Neuronal stem cell (in vitro differentiated cells): ENCODE measurements around the gene EPO.

Experiments
- DNase-seq: peaks from one replicate; pipeline ENCODE4 v3.0.0-alpha.2; 2013; ENCODE audit warnings: low spot score
- H2AFZ ChIP-seq: one replicate; pipeline ENCODE4 v1.6.1; 2013; ENCODE audit warnings: mild to moderate bottlenecking, low read length, inconsistent platforms
- H2AK5ac ChIP-seq: 2 replicates; pipeline ENCODE4 v1.6.1; 2013; ENCODE audit warnings: low read depth, mild to moderate bottlenecking, inconsistent platforms, low read length, moderate library complexity, mixed read lengths
- H2BK120ac ChIP-seq: 2 replicates; pipeline ENCODE4 v1.6.1; 2013; ENCODE audit warnings: low read depth, mild to moderate bottlenecking, inconsistent platforms, low read length, moderate library complexity, mixed read lengths
- H2BK12ac ChIP-seq: one replicate; pipeline ENCODE4 v1.6.1; 2013; ENCODE audit warnings: low read length, inconsistent platforms
- H2BK15ac ChIP-seq: 2 replicates; pipeline ENCODE4 v1.6.1; 2013; ENCODE audit warnings: mild to moderate bottlenecking, low read length, inconsistent platforms, mixed read lengths
- H2BK5ac ChIP-seq: one replicate; pipeline ENCODE4 v1.6.1; 2013; ENCODE audit warnings: inconsistent platforms, mild to moderate bottlenecking, low read length, moderate library complexity
- H3K14ac ChIP-seq: one replicate; pipeline ENCODE4 v1.6.1; 2013; ENCODE audit warnings: low read length, inconsistent platforms
- H3K18ac ChIP-seq: 2 replicates; pipeline ENCODE4 v1.6.1; 2013; ENCODE audit warnings: low read length, inconsistent platforms
- H3K23ac ChIP-seq: 2 replicates; pipeline ENCODE4 v1.6.1; 2013; ENCODE audit warnings: low read depth, mild to moderate bottlenecking, mixed read lengths, low read length, inconsistent platforms; ENCODE audit not compliant: poor library complexity
- H3K27ac ChIP-seq: replicated peaks from 3 replicates; pipeline ENCODE4 v1.5.1; 2013; ENCODE audit warnings: low read length, inconsistent platforms
- H3K27me3 ChIP-seq, 3 experiments: 2 replicates each; pipeline ENCODE4 v1.6.1; 2013; ENCODE audit warnings: low read length in 3 of 3, mild to moderate bottlenecking in 2 of 3, inconsistent platforms in 1 of 3, low read depth in 1 of 3, mixed read lengths in 1 of 3, moderate library complexity in 1 of 3; ENCODE audit not compliant: control insufficient read depth in 3 of 3, insufficient read depth in 3 of 3
- H3K36me3 ChIP-seq, 2 donors: replicated peaks in 1 of 2; 2 replicates each; pipeline ENCODE4 v1.6.1; 2013; ENCODE audit warnings: low read length in 2 of 2; ENCODE audit not compliant: control insufficient read depth in 2 of 2, insufficient read depth in 2 of 2
- H3K4ac ChIP-seq: 2 replicates; pipeline ENCODE4 v1.6.1; 2013; ENCODE audit warnings: inconsistent platforms, mild to moderate bottlenecking, low read length, moderate library complexity
- H3K4me1 ChIP-seq, 2 donors: 1 replicate in 1 of 2; 2 replicates in 1 of 2; pipeline ENCODE4 v1.6.1; 2013; ENCODE audit warnings: low read length in 2 of 2, low read depth in 1 of 2; ENCODE audit not compliant: control insufficient read depth in 2 of 2, insufficient read depth in 1 of 2
- H3K4me2 ChIP-seq: one replicate; pipeline ENCODE4 v1.6.1; 2013; ENCODE audit warnings: mild to moderate bottlenecking, low read length, inconsistent platforms; ENCODE audit not compliant: insufficient read depth, poor library complexity, severe bottlenecking
- H3K4me3 ChIP-seq, 2 donors: 2 replicates each; pipeline ENCODE4 v1.5.1; 2013; ENCODE audit warnings: low read length in 2 of 2, mild to moderate bottlenecking in 2 of 2, inconsistent platforms in 1 of 2, moderate library complexity in 1 of 2
- H3K79me1 ChIP-seq: one replicate; pipeline ENCODE4 v1.6.1; 2013; ENCODE audit warnings: low read depth, mild to moderate bottlenecking, inconsistent platforms, low read length, moderate library complexity
- H3K9ac ChIP-seq: one replicate; pipeline ENCODE4 v1.6.1; 2013; ENCODE audit warnings: mild to moderate bottlenecking, low read depth, low read length, inconsistent platforms; ENCODE audit not compliant: poor library complexity
- H3K9me3 ChIP-seq, 2 donors: replicated peaks in 1 of 2; 2 replicates each; pipeline versions ENCODE3 to v1.6.1; 2013; ENCODE audit warnings: low read length in 2 of 2, mild to moderate bottlenecking in 2 of 2, inconsistent platforms in 1 of 2, low read depth in 1 of 2, mixed read lengths in 1 of 2, moderate library complexity in 1 of 2; ENCODE audit not compliant: control insufficient read depth in 2 of 2, insufficient read depth in 1 of 2
- H4K8ac ChIP-seq: one replicate; pipeline ENCODE4 v1.6.1; 2013; ENCODE audit warnings: low read depth, mild to moderate bottlenecking, inconsistent platforms, low read length, moderate library complexity
- H4K91ac ChIP-seq: one replicate; pipeline ENCODE4 v1.6.1; 2013; ENCODE audit warnings: low read length, low read depth, mild to moderate bottlenecking, inconsistent platforms; ENCODE audit not compliant: poor library complexity
- WGBS, 2 donors: extraction: QIAGEN DNeasy Blood & Tissue Kit; methylation state at CpG; one replicate each; pipeline ENCODE4 v1.1.7; 2013; ENCODE audit warnings: missing lambda C conversion rate in 2 of 2, mixed read lengths in 1 of 2; ENCODE audit not compliant: insufficient read length in 2 of 2, insufficient replicate concordance in 1 of 2; ENCODE audit errors: extremely low coverage in 2 of 2; 5-methylcytosine and 5-hydroxymethylcytosine counted together

EPO gene

DNA sequence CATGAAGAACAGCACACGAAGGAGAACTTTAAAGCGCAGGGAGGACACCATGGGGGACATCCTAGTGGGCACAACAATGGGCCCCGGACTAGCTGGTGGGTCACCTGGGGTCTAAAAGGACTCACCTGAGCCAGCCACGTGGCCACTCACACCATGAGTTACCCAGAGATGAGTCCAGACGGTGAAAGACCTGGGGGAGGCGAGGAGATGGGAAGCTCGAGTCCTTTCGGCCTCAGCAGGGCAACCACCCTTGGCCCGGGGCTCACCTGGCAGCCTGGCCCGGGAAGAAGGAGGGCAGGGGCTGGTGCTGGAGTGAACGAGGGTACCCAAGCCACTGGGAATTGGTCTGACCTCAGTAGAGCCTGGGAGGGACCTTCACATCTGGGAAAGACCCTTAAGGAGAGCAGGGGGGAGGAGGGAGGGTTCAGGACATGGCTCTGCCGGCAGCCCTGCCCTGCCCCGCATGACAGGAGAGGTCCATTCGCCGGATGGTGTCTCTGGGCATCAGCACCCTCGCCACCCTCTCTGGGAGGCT, 31.9 kb upstream of the EPO start:
- WGBS, 2 donors = no CpG with 5 or more reads among the region's 16 CpGs
- Histone ChIP-seq H3K4me2 (no peak overlapping the region), H3K27me3 (no peaks in the 10 kb centered on the region), H2BK12ac (no peak overlapping the region), H3K4me1 (peaks cover 9 to 21% of the 10 kb centered on the region in 2 donors), H3K18ac (no peak overlapping the region), H2BK5ac (no peak overlapping the region), H3K4me3 (no peak overlapping the region), H2AFZ (no peak overlapping the region), H3K27ac (no peak overlapping the region), H3K79me1 (peaks cover 24% of the 10 kb centered on the region), H3K14ac (no peak overlapping the region), H4K91ac (no peak overlapping the region), H2BK15ac (no peak overlapping the region), H3K4ac (no peak overlapping the region), H3K36me3 (peaks cover 62 to 86% of the 10 kb centered on the region in 2 donors), H2AK5ac (no peak overlapping the region), H3K23ac (peak overlapping the region; percentile 26), H4K8ac (no peak overlapping the region), H3K9ac (peak overlapping the region; percentile 65), H3K9me3 (no peaks in the 10 kb centered on the region), H2BK120ac (no peak overlapping the region)
- no peak for DNase-seq

DNA sequence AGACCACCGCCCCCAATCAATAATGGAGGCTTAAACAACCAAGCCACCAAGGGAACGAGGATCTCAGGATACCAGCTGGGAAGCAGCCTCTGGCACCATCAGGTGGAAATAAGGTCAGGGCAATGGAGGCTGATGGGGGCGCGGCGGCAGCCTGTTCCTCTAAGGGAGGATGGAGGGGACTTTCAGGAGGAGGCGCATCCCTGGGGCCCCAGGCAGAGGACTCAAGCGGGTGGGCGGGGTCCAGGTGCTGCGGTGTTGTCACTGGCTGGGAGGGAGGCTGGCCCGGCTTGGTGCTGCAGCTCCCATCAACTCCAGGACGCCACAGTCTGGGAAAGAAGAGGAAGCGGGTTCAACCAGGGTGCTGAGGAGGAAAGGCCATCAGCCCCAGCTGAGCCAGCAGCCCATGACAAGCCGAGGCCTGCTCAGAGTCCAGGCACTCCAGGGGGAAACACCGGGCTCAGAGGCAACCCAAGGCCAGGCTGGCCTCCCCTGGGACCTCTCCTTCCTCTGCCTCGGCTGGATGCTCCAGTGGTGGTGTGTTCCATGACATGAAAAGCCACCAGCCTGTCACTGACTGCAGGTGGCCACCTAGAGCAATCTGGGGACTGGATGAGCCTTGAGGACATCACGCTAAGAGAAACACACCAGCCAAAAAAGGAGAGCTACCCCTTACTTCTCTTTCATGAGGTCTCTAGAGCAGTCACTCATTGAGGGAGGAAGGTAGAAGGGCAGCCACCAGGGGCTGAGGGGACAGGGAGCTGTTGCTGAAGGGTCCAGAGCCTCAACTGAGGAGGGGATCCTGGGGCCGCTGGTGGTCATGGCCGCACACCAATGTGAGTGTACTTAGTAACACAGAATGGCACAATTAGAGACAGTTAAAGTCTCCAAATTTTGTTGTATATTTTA, 30.8 kb upstream of the EPO start:
- no peak for DNase-seq
- H2BK15ac ChIP-seq = no peak overlapping the region
- H3K36me3 ChIP-seq = peaks cover 54 to 75% of the 10 kb centered on the region in 2 donors
- H4K91ac ChIP-seq = no peak overlapping the region
- H3K4me2 ChIP-seq = no peak overlapping the region
- H3K23ac ChIP-seq = no peak overlapping the region
- peak overlapping the region; percentile 57 for H3K9ac ChIP-seq
- no peak overlapping the region for H4K8ac ChIP-seq
- peaks cover 9 to 21% of the 10 kb centered on the region in 2 donors for H3K4me1 ChIP-seq
- no peak overlapping the region for H3K4ac ChIP-seq
- H3K18ac ChIP-seq = no peak overlapping the region
- no peak overlapping the region for H3K14ac ChIP-seq
- no peak overlapping the region for H2AFZ ChIP-seq
- no peak overlapping the region for H2BK120ac ChIP-seq
- H2AK5ac ChIP-seq = no peak overlapping the region
- H3K79me1 ChIP-seq = peaks cover 23% of the 10 kb centered on the region
- H3K4me3 ChIP-seq = no peak overlapping the region
- no CpG with 5 or more reads among the region's 18 CpGs for WGBS, 2 donors
- no peak overlapping the region for H3K27ac ChIP-seq
- no peaks in the 10 kb centered on the region for H3K9me3 ChIP-seq
- H2BK12ac ChIP-seq = no peak overlapping the region
- H2BK5ac ChIP-seq = no peak overlapping the region
- no peaks in the 10 kb centered on the region for H3K27me3 ChIP-seq

DNA sequence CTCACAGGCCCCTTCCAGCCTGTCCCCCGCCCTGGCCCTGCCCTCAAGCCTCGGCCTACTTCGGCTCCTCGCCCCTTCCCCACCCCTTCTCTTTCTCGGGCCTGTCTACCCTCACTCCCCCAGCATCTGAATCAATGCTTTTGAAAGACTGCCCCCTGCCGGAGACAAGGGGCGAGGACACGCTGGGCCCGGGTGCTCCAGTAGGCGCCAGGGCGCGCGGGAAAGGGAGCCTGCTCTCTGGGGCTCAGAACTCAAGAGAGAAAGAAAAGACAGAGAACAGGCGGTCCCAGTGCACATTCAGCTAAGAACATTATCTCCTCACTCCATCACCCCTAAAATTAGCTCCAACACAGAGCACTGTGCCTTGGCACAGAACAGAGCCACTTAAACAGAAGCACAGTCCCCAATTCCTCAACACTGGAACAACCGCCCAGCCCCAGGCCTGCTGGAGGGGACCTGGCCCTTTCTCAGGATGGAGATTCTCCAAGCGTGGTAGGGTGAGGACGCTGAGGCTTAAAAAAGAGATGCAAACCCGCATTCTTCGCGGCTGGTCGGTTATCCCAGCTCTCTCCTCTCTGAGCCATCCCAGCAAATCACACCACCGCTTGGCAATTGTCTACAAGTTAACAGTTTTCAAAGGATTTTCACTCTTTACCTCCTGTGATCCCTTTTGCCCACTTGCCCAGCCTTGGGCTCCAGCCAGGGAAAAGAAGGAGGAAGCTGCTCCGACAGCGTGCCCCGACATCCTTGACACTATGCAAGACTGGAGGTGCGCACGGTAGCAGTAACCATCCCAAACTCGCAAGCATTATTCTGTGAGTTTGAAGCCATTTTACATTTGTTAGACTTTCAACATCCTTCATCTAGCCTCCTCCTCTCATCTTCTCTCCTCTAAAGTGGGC, 28.3 kb upstream of the EPO start:
- Histone ChIP-seq H3K4me2 (peak overlapping the region; percentile 48), H3K9ac (no peak overlapping the region), H4K91ac (no peak overlapping the region), H2BK15ac (no peak overlapping the region), H3K4me3 (peak overlapping the region; percentile 31 to 74), H3K23ac (no peak overlapping the region), H3K4ac (no peak overlapping the region), H3K27me3 (peaks cover 0 to 2% (median 0%) of the 10 kb centered on the region in 3 experiments), H3K4me1 (peaks cover 9 to 21% of the 10 kb centered on the region in 2 donors), H2BK120ac (no peak overlapping the region), H4K8ac (no peak overlapping the region), H3K14ac (no peak overlapping the region), H2BK12ac (no peak overlapping the region), H2AFZ (no peak overlapping the region), H2AK5ac (no peak overlapping the region), H3K9me3 (no peaks in the 10 kb centered on the region), H3K36me3 (peaks cover 32 to 50% of the 10 kb centered on the region in 2 donors), H3K79me1 (peaks cover 19% of the 10 kb centered on the region), H3K27ac (peak overlapping the region; percentile 34), H2BK5ac (no peak overlapping the region), H3K18ac (no peak overlapping the region)
- peak; percentile 92 for DNase-seq
- WGBS, 2 donors = no CpG with 5 or more reads among the region's 28 CpGs
